Endothelial cell of umbilical vein (primary cell): Measurements from ENCODE around the gene GLOD5. TPM values are rescaled to one million over a fixed set of nuclear protein-coding genes. Genes with fewer than 3 reads are reported as not detected.

ENCODE experiments used
- BruUV-seq: library from RNA; stranded (reverse); fragments of 400-500 nt; replicated peaks from 2 replicates; lab custom pipeline; 2021; lab: Mats Ljungman, UMichigan
- CTCF ChIA-PET: fragments of 300-600, 350-600 bp; sonication (Branson Sonifier 250); formaldehyde crosslinking; loops from one replicate; lab custom pipeline; 2021; ENCODE audit warnings: antibody characterized with exemption, inconsistent platforms; lab: Charles Lee
- POLR2A ChIA-PET: fragments of 300-600, 350-600 bp; sonication (Branson Sonifier 250); formaldehyde crosslinking; loops from one replicate; lab custom pipeline; 2021; ENCODE audit warnings: antibody characterized with exemption, inconsistent platforms; lab: Charles Lee
- DNase-seq: peaks from one replicate; pipeline ENCODE4 v3.0.0-alpha.2; 2011; ENCODE audit warnings: low read depth, low spot score
- FAIRE-seq: peaks from 2 replicates; lab custom pipeline; 2011; peaks lifted over from hg19 to GRCh38; lab: Jason Lieb, UNC
- H2AFZ ChIP-seq: 2 replicates; pipeline ENCODE4 v1.6.0; 2012; ENCODE audit warnings: low read depth, low read length, control low read depth, inconsistent platforms
- H3K27ac ChIP-seq: 2 replicates; pipeline ENCODE4 v1.5.1; 2011; ENCODE audit warnings: low read depth, mild to moderate bottlenecking, control low read depth, low read length, moderate library complexity; ENCODE audit not compliant: insufficient read depth
- H3K27me3 ChIP-seq, 2 experiments: 2 replicates each; pipeline versions ENCODE4 v1.6.0 to v1.6.1; 2011; ENCODE audit warnings: low read length in 2 of 2, mixed read lengths in 1 of 2; ENCODE audit not compliant: control insufficient read depth in 2 of 2, insufficient read depth in 2 of 2
- H3K36me3 ChIP-seq, 2 experiments: 2 replicates in 1 of 2; 3 replicates in 1 of 2; pipeline ENCODE4 v1.5.1; 2011; ENCODE audit warnings: low read length in 2 of 2, mild to moderate bottlenecking in 1 of 2, moderate library complexity in 1 of 2; ENCODE audit not compliant: control insufficient read depth in 2 of 2, insufficient read depth in 2 of 2; ENCODE audit errors: extremely low read depth in 1 of 2
- H3K4me1 ChIP-seq: 3 replicates; pipeline ENCODE4 v1.5.1; 2011; ENCODE audit warnings: mild to moderate bottlenecking, low read length; ENCODE audit not compliant: control insufficient read depth, insufficient read depth; ENCODE audit errors: extremely low read depth
- H3K4me2 ChIP-seq: 2 replicates; pipeline ENCODE4 v1.6.1; 2011; ENCODE audit warnings: low read length, control low read depth, mixed read lengths; ENCODE audit not compliant: insufficient read depth
- H3K4me3 ChIP-seq, 3 experiments: fragments of 200-600 bp in 1 of 3; sonication (generic), shearing (Covaris generic) in 1 of 3; replicated peaks in 1 of 3; 2 replicates each; pipeline ENCODE4 v1.5.1; 2011 to 2016; ENCODE audit warnings: control low read depth in 3 of 3, low read length in 3 of 3, mild to moderate bottlenecking in 2 of 3, inconsistent platforms in 1 of 3, low read depth in 1 of 3, moderate library complexity in 1 of 3; ENCODE audit not compliant: insufficient read depth in 1 of 3
- H3K79me2 ChIP-seq: 2 replicates; pipeline ENCODE4 v1.6.0; 2012; ENCODE audit warnings: low read length, inconsistent platforms; ENCODE audit not compliant: control insufficient read depth, insufficient read depth
- H3K9ac ChIP-seq: replicated peaks from 2 replicates; pipeline ENCODE3; 2011; ENCODE audit warnings: low read length, control low read depth; ENCODE audit not compliant: insufficient read depth; ENCODE audit errors: extremely low read depth
- H3K9me1 ChIP-seq: replicated peaks from 3 replicates; pipeline ENCODE4 v1.6.0; 2011; ENCODE audit warnings: mild to moderate bottlenecking, low read length; ENCODE audit not compliant: control insufficient read depth, insufficient read depth; ENCODE audit errors: extremely low read depth
- H3K9me3 ChIP-seq: replicated peaks from 2 replicates; pipeline ENCODE4 v1.5.1; 2012; ENCODE audit warnings: low read length, inconsistent platforms; ENCODE audit not compliant: control insufficient read depth, insufficient read depth
- H4K20me1 ChIP-seq: replicated peaks from 2 replicates; pipeline ENCODE3; 2011; ENCODE audit warnings: mild to moderate bottlenecking, low read length; ENCODE audit not compliant: control insufficient read depth, insufficient read depth; ENCODE audit errors: extremely low read depth
- EZH2 ChIP-seq: IDR thresholded peaks from 2 replicates; pipeline ENCODE4 v1.6.1; 2012; ENCODE audit warnings: borderline replicate concordance, low read depth, mild to moderate bottlenecking, moderate library complexity, low read length, inconsistent platforms; ENCODE audit not compliant: severe bottlenecking
- FOS ChIP-seq: IDR thresholded peaks from 2 replicates; pipeline ENCODE4 v1.6.1; 2011; ENCODE audit warnings: mild to moderate bottlenecking, low read length, moderate library complexity, borderline replicate concordance; ENCODE audit not compliant: insufficient read depth
- GATA2 ChIP-seq: IDR thresholded peaks from 2 replicates; pipeline ENCODE4 v1.7.0; 2011; ENCODE audit warnings: low read depth, mild to moderate bottlenecking, moderate library complexity, mixed read lengths, low read length; ENCODE audit not compliant: insufficient read length, insufficient read depth
- MYC ChIP-seq: IDR thresholded peaks from one replicate; pipeline ENCODE4 v1.6.1; 2011; ENCODE audit warnings: mild to moderate bottlenecking, low read depth, low read length
- POLR2A ChIP-seq: IDR thresholded peaks from 2 replicates; pipeline ENCODE4 v1.6.1; 2012; ENCODE audit warnings: low read depth, mild to moderate bottlenecking, control low read depth, low read length
- POLR2AphosphoS5 ChIP-seq: IDR thresholded peaks from 2 replicates; pipeline ENCODE4 v1.6.1; 2012; ENCODE audit warnings: low read depth, mild to moderate bottlenecking, control low read depth, low read length, moderate library complexity; ENCODE audit not compliant: insufficient read depth
- dilution Hi-C: fragments of 300-500 bp; cut with MboI; formaldehyde crosslinking; loops from one replicate; pipeline ENCODE4 v1.15.0; 2019; ENCODE audit warnings: low sequenced_read_pairs; ENCODE audit not compliant: extremely low pct_ligation_motif_present
- intact Hi-C: fragments of 100-400 bp; cut with micrococcal nuclease; formaldehyde crosslinking; loops from one replicate; pipeline ENCODE4 v1.10.0; 2022
- polyA plus RNA-seq, 4 experiments: library from polyadenylated mRNA; depleted of rRNA in 3 of 4; stranded (reverse) in 3 of 4; unstranded in 1 of 4; fragments of >200 nt; gene quantifications; 2 replicates each; pipeline versions ENCODE4 v1.2.1 to v1.2.3, GENCODE V29; 2011 to 2012; ENCODE audit warnings: missing spikeins in 1 of 4
- total RNA-seq: library from RNA; stranded (reverse); gene quantifications from 2 replicates; pipeline ENCODE4 v1.2.3, GENCODE V29; 2021
- TF ChIP-seq, protein P1 (sequence below), 2 donors: IDR thresholded peaks; 1 replicate in 1 of 2; 2 replicates in 1 of 2; pipeline ENCODE4 v1.5.1; 2011; ENCODE audit warnings: low read length in 2 of 2, mild to moderate bottlenecking in 2 of 2, moderate library complexity in 2 of 2, control low read depth in 1 of 2, inconsistent platforms in 1 of 2, low read depth in 1 of 2; ENCODE audit not compliant: insufficient read depth in 1 of 2; ENCODE audit errors: extremely low read depth in 1 of 2

GLOD5 gene
- total and polyA plus RNA-seq, 2 donors (not counting 3 experiments of a cell fraction or from before 2014, with no cell fraction given) = not detected

- peaks cover 0 to 1% of the 10 kb centered on the region in 2 experiments for H3K27me3 ChIP-seq
- no peak overlapping the region for H3K9ac ChIP-seq
- H2AFZ ChIP-seq = no peak overlapping the region
- no peak for FAIRE-seq
- H3K4me1 ChIP-seq = no peaks in the 10 kb centered on the region
- dilution Hi-C loops = no loop called here
- no peaks in the 10 kb centered on the region for H3K9me3 ChIP-seq
- H3K27ac ChIP-seq = no peak overlapping the region
- H3K36me3 ChIP-seq = no peaks in the 10 kb centered on the region
- H3K79me2 ChIP-seq = no peaks in the 10 kb centered on the region
- no peak overlapping the region for H3K4me2 ChIP-seq
- H3K9me1 ChIP-seq = no peaks in the 10 kb centered on the region
- TF ChIP-seq FOS (no peak), MYC (no peak), POLR2A (no peak), EZH2 (no peak), GATA2 (no peak), POLR2AphosphoS5 (no peak)
- TF ChIP-seq, protein P1, sequence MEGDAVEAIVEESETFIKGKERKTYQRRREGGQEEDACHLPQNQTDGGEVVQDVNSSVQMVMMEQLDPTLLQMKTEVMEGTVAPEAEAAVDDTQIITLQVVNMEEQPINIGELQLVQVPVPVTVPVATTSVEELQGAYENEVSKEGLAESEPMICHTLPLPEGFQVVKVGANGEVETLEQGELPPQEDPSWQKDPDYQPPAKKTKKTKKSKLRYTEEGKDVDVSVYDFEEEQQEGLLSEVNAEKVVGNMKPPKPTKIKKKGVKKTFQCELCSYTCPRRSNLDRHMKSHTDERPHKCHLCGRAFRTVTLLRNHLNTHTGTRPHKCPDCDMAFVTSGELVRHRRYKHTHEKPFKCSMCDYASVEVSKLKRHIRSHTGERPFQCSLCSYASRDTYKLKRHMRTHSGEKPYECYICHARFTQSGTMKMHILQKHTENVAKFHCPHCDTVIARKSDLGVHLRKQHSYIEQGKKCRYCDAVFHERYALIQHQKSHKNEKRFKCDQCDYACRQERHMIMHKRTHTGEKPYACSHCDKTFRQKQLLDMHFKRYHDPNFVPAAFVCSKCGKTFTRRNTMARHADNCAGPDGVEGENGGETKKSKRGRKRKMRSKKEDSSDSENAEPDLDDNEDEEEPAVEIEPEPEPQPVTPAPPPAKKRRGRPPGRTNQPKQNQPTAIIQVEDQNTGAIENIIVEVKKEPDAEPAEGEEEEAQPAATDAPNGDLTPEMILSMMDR (IDR thresholded peaks at IDR 0.05; ENCODE audit: extremely low read depth in 1 of 2, insufficient read depth in 1 of 2, low read depth in 1 of 2, low read length in 2 of 2) = no peak
- no peak for DNase-seq
- H4K20me1 ChIP-seq = no peaks in the 10 kb centered on the region
- intact Hi-C loops = no loop called here
- ChIA-PET CTCF (no interaction called here), POLR2A (no interaction called here)
- H3K4me3 ChIP-seq = no peak overlapping the region
- BruUV-seq = no TSS peak
Measured at GRCh38 chrX:48776818-48777439, 15.4 kb downstream of the GLOD5 start.
